ENCODE measurements around the gene CARD6.

Gene CARD6

DNA sequence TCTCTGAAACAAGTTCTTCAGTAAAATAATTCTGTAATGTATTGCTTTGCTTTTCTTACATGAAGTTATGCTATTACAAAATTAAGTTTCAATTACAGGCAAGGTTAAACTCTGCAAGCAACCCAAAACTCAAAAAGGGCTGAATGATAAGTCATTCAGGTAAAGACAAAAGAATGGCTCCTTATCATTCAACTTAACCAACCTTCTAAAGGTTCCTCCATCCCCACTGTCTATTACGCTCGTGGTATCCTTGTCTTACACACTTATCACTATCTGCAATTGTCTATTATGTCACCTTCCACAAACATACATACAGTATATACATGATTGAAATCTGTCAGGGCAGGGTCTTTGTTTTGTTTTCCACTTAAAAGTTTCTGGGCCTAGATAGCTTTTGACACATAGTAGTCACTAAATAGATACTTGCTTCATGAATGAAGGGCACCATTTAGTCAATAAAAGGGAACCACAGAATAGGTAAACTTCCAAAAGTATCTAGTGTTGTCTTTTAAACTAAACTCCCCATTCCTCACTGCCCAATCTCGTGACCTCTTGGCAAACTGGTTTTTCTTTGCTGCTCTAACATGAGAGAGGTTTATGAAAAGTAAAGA is 13.0 kb upstream of the CARD6 start:
- TF ChIP-seq, protein P1, sequence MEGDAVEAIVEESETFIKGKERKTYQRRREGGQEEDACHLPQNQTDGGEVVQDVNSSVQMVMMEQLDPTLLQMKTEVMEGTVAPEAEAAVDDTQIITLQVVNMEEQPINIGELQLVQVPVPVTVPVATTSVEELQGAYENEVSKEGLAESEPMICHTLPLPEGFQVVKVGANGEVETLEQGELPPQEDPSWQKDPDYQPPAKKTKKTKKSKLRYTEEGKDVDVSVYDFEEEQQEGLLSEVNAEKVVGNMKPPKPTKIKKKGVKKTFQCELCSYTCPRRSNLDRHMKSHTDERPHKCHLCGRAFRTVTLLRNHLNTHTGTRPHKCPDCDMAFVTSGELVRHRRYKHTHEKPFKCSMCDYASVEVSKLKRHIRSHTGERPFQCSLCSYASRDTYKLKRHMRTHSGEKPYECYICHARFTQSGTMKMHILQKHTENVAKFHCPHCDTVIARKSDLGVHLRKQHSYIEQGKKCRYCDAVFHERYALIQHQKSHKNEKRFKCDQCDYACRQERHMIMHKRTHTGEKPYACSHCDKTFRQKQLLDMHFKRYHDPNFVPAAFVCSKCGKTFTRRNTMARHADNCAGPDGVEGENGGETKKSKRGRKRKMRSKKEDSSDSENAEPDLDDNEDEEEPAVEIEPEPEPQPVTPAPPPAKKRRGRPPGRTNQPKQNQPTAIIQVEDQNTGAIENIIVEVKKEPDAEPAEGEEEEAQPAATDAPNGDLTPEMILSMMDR (IDR thresholded peaks at IDR 0.05): no peak
- H3K27me3 ChIP-seq: no peaks in the 10 kb centered on the region
- no peak overlapping the region for H3K27ac ChIP-seq
- peaks cover 76% of the 10 kb centered on the region for H3K36me3 ChIP-seq
- H3K9me3 ChIP-seq: no peaks in the 10 kb centered on the region
- no peak overlapping the region for H3K4me3 ChIP-seq (ENCODE audit: low read depth in 1 of 2, low read length in 1 of 2)
- peaks cover 6 to 7% of the 10 kb centered on the region in 2 experiments for H3K4me1 ChIP-seq (ENCODE audit: control insufficient read depth in 1 of 2, insufficient read depth in 1 of 2, low read depth in 1 of 2, low read length in 1 of 2)

DNA sequence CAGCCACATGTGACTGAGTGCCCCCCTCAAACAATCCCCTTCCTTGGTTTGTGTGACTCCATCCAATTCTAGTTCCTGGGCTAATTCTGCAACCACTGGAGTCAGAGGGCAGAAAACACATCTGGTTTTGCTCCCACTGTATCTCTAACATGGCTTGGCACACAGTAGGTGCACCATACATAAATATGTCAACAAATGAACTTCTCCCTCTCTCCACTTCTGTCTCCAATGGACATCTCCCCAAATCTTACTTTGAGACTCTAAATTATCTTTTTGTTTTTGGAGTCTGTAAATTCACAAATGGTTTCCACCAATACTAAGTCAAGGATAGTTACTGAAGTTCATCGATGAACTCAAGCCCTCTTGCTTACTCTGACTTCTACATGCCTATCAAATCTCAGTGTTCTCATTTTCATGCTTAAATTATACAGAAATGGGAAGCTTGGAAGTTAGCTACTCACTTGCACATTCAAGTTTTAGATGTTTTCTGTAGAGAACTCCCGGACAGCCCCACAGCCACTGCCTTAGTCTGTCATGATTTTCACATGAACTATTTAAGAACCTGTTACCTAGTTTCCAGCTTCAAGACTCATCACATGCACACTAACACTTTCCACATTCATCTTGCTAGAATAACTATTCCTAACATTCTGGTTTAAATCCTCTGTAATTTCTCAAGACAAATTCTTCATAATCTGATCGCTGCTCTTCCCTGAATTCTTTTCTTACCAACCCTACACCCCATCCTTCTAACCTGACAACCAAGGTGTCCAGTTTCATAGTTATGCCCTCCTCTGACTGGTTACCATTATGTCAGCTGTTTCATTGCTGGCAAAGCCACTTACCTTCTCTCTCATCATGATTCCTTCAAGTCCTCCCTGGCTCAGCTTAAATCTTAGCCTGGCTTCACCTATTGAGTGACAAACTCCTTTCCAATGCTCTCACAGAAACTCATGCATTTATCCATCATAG is 12.2 kb upstream of the CARD6 start:
- Histone ChIP-seq H3K36me3 (peaks cover 83% of the 10 kb centered on the region), H3K9me3 (no peaks in the 10 kb centered on the region), H3K27me3 (no peaks in the 10 kb centered on the region), H3K4me3 (ENCODE audit: low read depth in 1 of 2, low read length in 1 of 2) (no peak overlapping the region), H3K4me1 (ENCODE audit: control insufficient read depth in 1 of 2, insufficient read depth in 1 of 2, low read depth in 1 of 2, low read length in 1 of 2) (peaks cover 15% of the 10 kb centered on the region in 2 experiments), H3K27ac (no peak overlapping the region)
- TF ChIP-seq, protein P1 (IDR thresholded peaks at IDR 0.05): no peak

DNA sequence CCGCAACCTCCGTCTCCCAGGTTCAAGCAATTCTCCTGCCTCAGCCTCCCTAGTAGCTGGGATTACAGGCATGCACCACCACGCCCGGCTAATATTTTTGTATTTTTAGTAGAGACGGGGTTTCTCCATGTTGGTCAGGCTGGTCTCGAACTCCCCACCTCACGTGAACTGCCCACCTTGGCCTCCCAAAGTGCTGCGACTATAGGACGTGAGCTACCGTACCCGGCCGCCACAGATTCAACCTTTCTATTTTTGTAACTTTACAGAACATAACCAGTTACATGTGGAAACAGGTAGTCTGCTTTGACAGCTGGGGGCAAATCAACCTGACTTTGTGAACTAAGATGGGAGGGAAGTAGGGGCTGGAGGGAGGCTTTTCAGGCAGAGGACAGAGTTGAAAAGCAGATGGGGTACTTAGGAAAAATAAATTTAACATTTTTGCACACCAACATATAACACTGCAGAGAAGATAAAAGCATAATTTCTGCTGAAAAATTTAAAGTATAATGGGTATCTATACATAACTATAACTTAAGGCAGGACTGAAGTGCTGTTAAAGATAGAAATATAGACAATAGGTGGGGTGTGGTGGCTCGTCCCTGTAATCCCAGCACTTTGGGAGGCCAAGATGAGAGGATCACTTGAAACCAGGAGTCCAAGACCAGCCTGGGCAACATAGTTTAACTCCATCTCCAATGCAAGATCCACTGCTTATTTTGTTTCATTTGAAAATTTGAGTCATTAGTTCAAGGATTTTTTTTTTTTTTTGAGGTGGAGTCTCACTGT is 11.2 kb upstream of the CARD6 start:
- Histone ChIP-seq H3K27me3 (no peaks in the 10 kb centered on the region), H3K36me3 (peaks cover 83% of the 10 kb centered on the region), H3K4me1 (ENCODE audit: control insufficient read depth in 1 of 2, insufficient read depth in 1 of 2, low read depth in 1 of 2, low read length in 1 of 2) (peaks cover 19 to 23% of the 10 kb centered on the region in 2 experiments), H3K4me3 (ENCODE audit: low read depth in 1 of 2, low read length in 1 of 2) (no peak overlapping the region), H3K9me3 (no peaks in the 10 kb centered on the region), H3K27ac (no peak overlapping the region)
- TF ChIP-seq, protein P1 (IDR thresholded peaks at IDR 0.05): no peak

DNA sequence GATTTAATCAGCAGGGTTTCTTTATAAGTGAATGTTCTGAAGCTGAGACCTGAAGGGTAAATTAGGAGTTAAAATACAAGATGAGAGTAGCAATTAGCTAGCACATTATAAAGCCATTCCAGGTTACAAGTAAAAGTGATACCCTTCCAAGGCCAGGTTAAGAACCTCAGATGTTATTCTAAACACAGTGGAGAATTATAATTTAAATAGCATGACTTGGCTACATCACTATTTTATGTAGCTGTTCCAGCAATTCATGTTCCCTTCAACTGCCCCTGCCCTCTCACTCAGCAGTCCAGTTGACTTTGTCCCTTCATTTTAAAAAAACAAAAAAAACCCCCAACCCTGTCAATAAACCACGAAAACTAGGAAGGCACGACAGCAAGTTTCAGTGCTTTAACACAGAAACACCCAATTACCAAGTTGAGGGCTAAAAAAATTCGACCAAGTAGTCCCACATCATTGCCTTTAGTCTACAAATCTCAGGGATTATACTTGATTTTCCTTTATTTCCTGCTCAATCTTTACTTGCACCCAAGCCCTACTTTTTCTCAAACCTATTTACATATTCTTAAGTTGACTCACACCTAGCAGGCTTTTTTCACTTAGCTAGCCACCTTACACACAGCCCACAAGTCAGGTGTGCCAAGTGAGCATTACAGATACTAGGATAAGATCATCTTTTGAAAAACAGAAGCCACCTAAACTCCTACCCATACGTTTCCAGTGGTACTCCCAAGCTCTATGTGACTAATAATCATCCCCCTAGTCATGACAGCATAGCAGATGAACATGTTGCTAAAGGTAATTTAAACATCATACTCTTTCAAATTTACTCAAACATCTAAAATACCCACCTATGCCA is 9.6 kb upstream of the CARD6 start:
- peaks cover 31 to 37% of the 10 kb centered on the region in 2 experiments for H3K4me1 ChIP-seq (ENCODE audit: control insufficient read depth in 1 of 2, insufficient read depth in 1 of 2, low read depth in 1 of 2, low read length in 1 of 2)
- no peak overlapping the region for H3K27ac ChIP-seq
- H3K27me3 ChIP-seq: no peaks in the 10 kb centered on the region
- no peaks in the 10 kb centered on the region for H3K9me3 ChIP-seq
- TF ChIP-seq, protein P1 (IDR thresholded peaks at IDR 0.05): no peak
- H3K4me3 ChIP-seq (ENCODE audit: low read depth in 1 of 2, low read length in 1 of 2): no peak overlapping the region
- peaks cover 73% of the 10 kb centered on the region for H3K36me3 ChIP-seq

DNA sequence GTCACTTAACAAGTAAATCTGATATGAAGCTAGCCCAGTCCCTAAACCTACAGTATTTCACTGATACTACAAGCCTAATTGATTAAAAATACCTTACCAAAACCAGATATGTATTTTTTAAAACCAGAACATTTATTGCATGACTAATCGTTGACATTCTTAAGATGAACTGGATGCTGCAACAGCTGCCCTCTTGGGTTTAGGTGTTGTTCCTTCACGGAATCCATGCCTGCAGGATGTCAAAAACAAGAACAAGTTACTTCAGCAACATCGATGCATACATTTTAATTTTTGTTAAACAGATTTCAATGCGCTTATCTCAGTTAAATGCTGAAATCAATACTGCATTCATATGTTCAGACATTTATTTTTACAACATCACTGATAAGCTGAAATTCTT is 8.8 kb upstream of the CARD6 start:
- no peaks in the 10 kb centered on the region for H3K27me3 ChIP-seq
- peaks cover 65% of the 10 kb centered on the region for H3K36me3 ChIP-seq
- TF ChIP-seq, protein P1 (IDR thresholded peaks at IDR 0.05): no peak
- no peak overlapping the region for H3K4me3 ChIP-seq (ENCODE audit: low read depth in 1 of 2, low read length in 1 of 2)
- H3K27ac ChIP-seq: no peak overlapping the region
- peaks cover 31 to 37% of the 10 kb centered on the region in 2 experiments for H3K4me1 ChIP-seq (ENCODE audit: control insufficient read depth in 1 of 2, insufficient read depth in 1 of 2, low read depth in 1 of 2, low read length in 1 of 2)
- H3K9me3 ChIP-seq: no peaks in the 10 kb centered on the region

Data from neutrophil (primary cell).